Panc1 (cell line): Measurements from ENCODE around the gene CELF2. TPM values are rescaled to one million over a fixed set of nuclear protein-coding genes. Genes with fewer than 3 reads are reported as not detected.

ENCODE experiments used
- ATAC-seq: fragments of 200-7000 bp; cut with Tn5 transposase; 2 replicates; pipeline ENCODE4 v1.9.1; 2020; ENCODE audit warnings: mild to moderate bottlenecking, moderate library complexity
- BruUV-seq: library from RNA; stranded (reverse); fragments of 400-500 nt; replicated peaks from 2 replicates; lab custom pipeline; 2021; lab: Mats Ljungman, UMichigan
- CTCF ChIA-PET: fragments of 300-600 bp; sonication (Branson Sonifier 250); formaldehyde crosslinking; loops from one replicate; lab custom pipeline; 2022; ENCODE audit warnings: antibody characterized with exemption; lab: Charles Lee
- POLR2A ChIA-PET: fragments of 300-600 bp; sonication (Branson Sonifier 250); formaldehyde crosslinking; loops from one replicate; lab custom pipeline; 2022; ENCODE audit warnings: antibody characterized with exemption; lab: Charles Lee
- DNase-seq: peaks from one replicate; pipeline ENCODE4 v3.0.0-alpha.2; 2010; ENCODE audit warnings: low read depth, low spot score
- H3K27ac ChIP-seq: 2 replicates; pipeline ENCODE4 v1.5.1; 2011; ENCODE audit warnings: mild to moderate bottlenecking, low read length, inconsistent platforms
- H3K27me3 ChIP-seq: fragments of 200-500 bp; sonication (Bioruptor generic); 2 replicates; pipeline ENCODE4 v1.6.0; 2014; ENCODE audit warnings: low read length, inconsistent platforms; ENCODE audit not compliant: control insufficient read depth, insufficient read depth
- H3K36me3 ChIP-seq: fragments of 200-500 bp; sonication (Bioruptor generic); 2 replicates; pipeline ENCODE4 v1.5.1; 2014; ENCODE audit warnings: inconsistent platforms, mild to moderate bottlenecking, low read length, moderate library complexity; ENCODE audit not compliant: control insufficient read depth, insufficient read depth
- H3K4me1 ChIP-seq: 2 replicates; pipeline ENCODE4 v1.5.1; 2011; ENCODE audit warnings: inconsistent platforms, mild to moderate bottlenecking, low read length, moderate library complexity; ENCODE audit not compliant: control insufficient read depth, insufficient read depth
- H3K4me3 ChIP-seq, 2 experiments: 2 replicates each; pipeline ENCODE4 v1.5.1; 2011 to 2012; ENCODE audit warnings: low read depth in 2 of 2, low read length in 2 of 2, mild to moderate bottlenecking in 2 of 2, inconsistent platforms in 1 of 2, moderate library complexity in 1 of 2
- H3K9me3 ChIP-seq: fragments of 200-500 bp; sonication (Bioruptor generic); 2 replicates; pipeline ENCODE4 v1.5.1; 2014; ENCODE audit warnings: low read depth, mild to moderate bottlenecking, inconsistent platforms, low read length, moderate library complexity; ENCODE audit not compliant: control insufficient read depth, insufficient read depth
- CTCF ChIP-seq: fragments of 450-650 bp; IDR thresholded peaks from 2 replicates; pipeline ENCODE4 v1.5.1; 2017; ENCODE audit warnings: mild to moderate bottlenecking
- POLR2AphosphoS5 ChIP-seq: IDR thresholded peaks from 2 replicates; pipeline ENCODE4 v1.6.1; 2012; ENCODE audit warnings: mild to moderate bottlenecking, low read depth, low read length, moderate library complexity
- REST ChIP-seq, 2 experiments: IDR thresholded peaks; 2 replicates each; pipeline ENCODE4 v1.6.1; 2011 to 2012; ENCODE audit warnings: low read depth in 2 of 2, control low read depth in 1 of 2, low read length in 1 of 2, mild to moderate bottlenecking in 1 of 2, moderate library complexity in 1 of 2; ENCODE audit not compliant: insufficient read depth in 1 of 2
- SIN3A ChIP-seq: IDR thresholded peaks from 2 replicates; pipeline ENCODE4 v1.6.1; 2012; ENCODE audit warnings: low read depth, mild to moderate bottlenecking, low read length, moderate library complexity, borderline replicate concordance; ENCODE audit not compliant: insufficient read depth
- TCF7L2 ChIP-seq: IDR thresholded peaks from 2 replicates; pipeline ENCODE4 v1.6.1; 2011; ENCODE audit warnings: mild to moderate bottlenecking, low read depth, low read length, inconsistent platforms
- in situ Hi-C: cut with HindIII; loops from 2 replicates; pipeline ENCODE4 v1.10.0; 2016; ENCODE audit warnings: low sequenced_read_pairs, low pct_unique_long_range_greater_than_20kb
- intact Hi-C: fragments of 100-400 bp; cut with micrococcal nuclease; formaldehyde crosslinking; loops from one replicate; pipeline ENCODE4 v1.10.0; 2022; ENCODE audit not compliant: unreplicated experiment
- total RNA-seq: library from RNA; stranded (reverse); gene quantifications from one replicate; pipeline ENCODE4 v1.2.1, GENCODE V29; 2021; ENCODE audit not compliant: unreplicated experiment

The CELF2 gene
- total RNA-seq, 1 experiment from 2014 or later = 0.44 TPM

- no TSS peak for BruUV-seq
- CTCF ChIA-PET = no interaction called here
- Histone ChIP-seq H3K4me1 (no peaks in the 10 kb centered on the region), H3K9me3 (no peaks in the 10 kb centered on the region), H3K36me3 (no peaks in the 10 kb centered on the region), H3K27me3 (no peaks in the 10 kb centered on the region), H3K27ac (no peak overlapping the region), H3K4me3 (no peak overlapping the region)
- in situ Hi-C loops = no loop called here
- intact Hi-C loops = no loop called here
- TF ChIP-seq TCF7L2 (no peak), POLR2AphosphoS5 (no peak), SIN3A (no peak), CTCF (no peak), REST (IDR thresholded peaks at IDR 0.05; ENCODE audit: insufficient read depth in 1 of 2, low read depth in 2 of 2, low read length in 1 of 2) (no peak)
- POLR2A ChIA-PET = no interaction called here
- ATAC-seq = no peak
- no peak for DNase-seq
Measured at GRCh38 chr10:11020548-11020942, 2.9 kb downstream of the CELF2 start.

- ChIA-PET POLR2A (no interaction called here), CTCF (no interaction called here)
- intact Hi-C loops = no loop called here
- no peak for TF ChIP-seq TCF7L2
- TF ChIP-seq CTCF = no peak
- TF ChIP-seq REST (IDR thresholded peaks at IDR 0.05; ENCODE audit: insufficient read depth in 1 of 2, low read depth in 2 of 2, low read length in 1 of 2) = no peak
- no peak for TF ChIP-seq SIN3A
- TF ChIP-seq POLR2AphosphoS5 = no peak
- H3K9me3 ChIP-seq = no peaks in the 10 kb centered on the region
- H3K4me1 ChIP-seq = no peaks in the 10 kb centered on the region
- DNase-seq = no peak
- no TSS peak for BruUV-seq
- no peak for ATAC-seq
- no peak overlapping the region for H3K27ac ChIP-seq
- H3K36me3 ChIP-seq = no peaks in the 10 kb centered on the region
- H3K4me3 ChIP-seq = no peak overlapping the region
- H3K27me3 ChIP-seq = no peaks in the 10 kb centered on the region
- in situ Hi-C loops = no loop called here
Measured at GRCh38 chr10:11022213-11022612, 4.5 kb downstream of the CELF2 start.
